ENCODE data around the gene ADAMTS5. TPM values are rescaled to one million over a fixed set of nuclear protein-coding genes. Genes with fewer than 3 reads are reported as not detected.

ADAMTS5 gene
- total RNA-seq, 4 donors from 2014 or later, result 7.2 to 18.8 (median 18.3) TPM

DNA sequence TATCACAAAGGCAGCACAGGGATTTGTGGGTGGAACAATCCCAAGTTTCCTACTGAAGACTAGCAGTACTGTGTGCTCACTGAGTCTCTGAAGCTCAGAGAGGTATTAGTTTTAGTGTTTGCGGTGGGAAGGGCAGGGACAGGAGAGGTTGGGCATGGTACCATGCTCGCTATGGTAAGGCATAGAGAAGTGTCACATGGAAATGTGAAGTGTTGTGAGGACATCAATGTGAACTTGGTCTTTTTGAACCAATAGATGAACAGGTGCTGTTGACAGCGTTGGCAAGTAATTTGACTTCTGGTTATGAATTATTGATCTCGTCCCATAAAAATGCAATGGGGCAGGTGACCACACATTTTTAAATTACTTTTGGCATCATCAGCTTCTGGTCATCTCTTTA, 65.9 kb downstream of the ADAMTS5 start:
- H3K36me3 ChIP-seq, result no peaks in the 10 kb centered on the region
- no peak overlapping the region for H3K4me3 ChIP-seq
- 94% methylated on average over 4 of the region's 4 CpGs for WGBS, 2 donors
- no peak overlapping the region for H3K27ac ChIP-seq
- no peak for DNase-seq (ENCODE audit: low spot score in 2 of 2)
- no peaks in the 10 kb centered on the region for H3K9me3 ChIP-seq
- TF ChIP-seq, protein P1, sequence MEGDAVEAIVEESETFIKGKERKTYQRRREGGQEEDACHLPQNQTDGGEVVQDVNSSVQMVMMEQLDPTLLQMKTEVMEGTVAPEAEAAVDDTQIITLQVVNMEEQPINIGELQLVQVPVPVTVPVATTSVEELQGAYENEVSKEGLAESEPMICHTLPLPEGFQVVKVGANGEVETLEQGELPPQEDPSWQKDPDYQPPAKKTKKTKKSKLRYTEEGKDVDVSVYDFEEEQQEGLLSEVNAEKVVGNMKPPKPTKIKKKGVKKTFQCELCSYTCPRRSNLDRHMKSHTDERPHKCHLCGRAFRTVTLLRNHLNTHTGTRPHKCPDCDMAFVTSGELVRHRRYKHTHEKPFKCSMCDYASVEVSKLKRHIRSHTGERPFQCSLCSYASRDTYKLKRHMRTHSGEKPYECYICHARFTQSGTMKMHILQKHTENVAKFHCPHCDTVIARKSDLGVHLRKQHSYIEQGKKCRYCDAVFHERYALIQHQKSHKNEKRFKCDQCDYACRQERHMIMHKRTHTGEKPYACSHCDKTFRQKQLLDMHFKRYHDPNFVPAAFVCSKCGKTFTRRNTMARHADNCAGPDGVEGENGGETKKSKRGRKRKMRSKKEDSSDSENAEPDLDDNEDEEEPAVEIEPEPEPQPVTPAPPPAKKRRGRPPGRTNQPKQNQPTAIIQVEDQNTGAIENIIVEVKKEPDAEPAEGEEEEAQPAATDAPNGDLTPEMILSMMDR (IDR thresholded peaks at IDR 0.05), result no peak
- no peak for TF ChIP-seq POLR2A (IDR thresholded peaks at IDR 0.05)
- no peak for TF ChIP-seq EP300 (IDR thresholded peaks at IDR 0.05)
- H3K27me3 ChIP-seq, result no peaks in the 10 kb centered on the region
- H3K4me1 ChIP-seq, result no peaks in the 10 kb centered on the region

DNA sequence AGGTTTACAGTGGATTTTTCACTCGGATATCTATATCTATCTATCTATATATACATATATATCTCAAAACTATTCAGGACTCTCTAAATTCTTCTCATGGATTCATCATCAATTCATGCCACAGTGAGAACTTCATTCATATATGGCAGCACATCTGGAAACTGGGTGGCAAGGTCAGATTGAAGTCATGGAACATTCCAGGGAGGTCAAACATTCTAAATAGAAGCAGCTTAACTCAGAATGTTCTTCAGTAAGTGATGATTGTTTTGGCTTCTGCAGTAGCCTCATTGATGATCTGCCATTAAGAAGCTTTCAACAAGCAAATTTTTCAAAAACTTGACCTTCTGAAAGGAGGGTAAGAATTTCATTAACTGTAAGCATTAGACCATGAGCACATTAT, 74.7 kb downstream of the ADAMTS5 start:
- no peak for DNase-seq (ENCODE audit: low spot score in 2 of 2)
- H3K27me3 ChIP-seq, result no peaks in the 10 kb centered on the region
- 30 to 46% methylated on average over 1 of the region's 1 CpG for WGBS, 2 donors
- H3K4me3 ChIP-seq, result no peak overlapping the region
- H3K36me3 ChIP-seq, result no peaks in the 10 kb centered on the region
- no peaks in the 10 kb centered on the region for H3K9me3 ChIP-seq
- H3K4me1 ChIP-seq, result peaks cover 0 to 5% (median 0%) of the 10 kb centered on the region in 4 donors
- TF ChIP-seq POLR2A (IDR thresholded peaks at IDR 0.05) (no peak), EP300 (IDR thresholded peaks at IDR 0.05) (no peak)
- TF ChIP-seq, protein P1 (IDR thresholded peaks at IDR 0.05), result no peak
- H3K27ac ChIP-seq, result no peak overlapping the region

DNA sequence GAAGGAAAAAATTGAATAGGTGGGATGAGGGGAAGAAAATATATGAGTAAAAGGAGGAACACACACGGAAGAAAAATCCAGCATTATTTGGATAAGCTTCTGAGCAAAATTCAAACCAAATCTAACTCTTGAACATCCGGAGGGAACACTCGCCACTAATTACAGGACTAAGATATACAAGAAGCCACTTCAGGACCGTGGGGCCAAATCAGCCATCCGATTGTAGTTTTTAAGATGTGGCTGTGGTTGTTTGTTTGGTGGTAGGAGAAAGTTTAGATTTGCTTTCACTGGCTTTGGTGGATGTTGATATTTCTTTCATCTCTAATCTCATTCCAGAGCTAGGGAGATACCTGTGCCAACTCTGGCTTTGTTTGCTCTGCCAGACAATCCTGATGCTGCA, 78.0 kb downstream of the ADAMTS5 start:
- no peaks in the 10 kb centered on the region for H3K27me3 ChIP-seq
- TF ChIP-seq POLR2A (IDR thresholded peaks at IDR 0.05) (no peak), EP300 (IDR thresholded peaks at IDR 0.05) (no peak)
- TF ChIP-seq, protein P1 (IDR thresholded peaks at IDR 0.05), result no peak
- no peaks in the 10 kb centered on the region for H3K36me3 ChIP-seq
- H3K4me1 ChIP-seq, result peaks cover 0 to 8% (median 0%) of the 10 kb centered on the region in 4 donors
- H3K4me3 ChIP-seq, result no peak overlapping the region
- H3K27ac ChIP-seq, result no peak overlapping the region
- DNase-seq (ENCODE audit: low spot score in 2 of 2), result no peak
- H3K9me3 ChIP-seq, result no peaks in the 10 kb centered on the region
- 57 to 69% methylated on average over 5 of the region's 5 CpGs for WGBS, 2 donors

DNA sequence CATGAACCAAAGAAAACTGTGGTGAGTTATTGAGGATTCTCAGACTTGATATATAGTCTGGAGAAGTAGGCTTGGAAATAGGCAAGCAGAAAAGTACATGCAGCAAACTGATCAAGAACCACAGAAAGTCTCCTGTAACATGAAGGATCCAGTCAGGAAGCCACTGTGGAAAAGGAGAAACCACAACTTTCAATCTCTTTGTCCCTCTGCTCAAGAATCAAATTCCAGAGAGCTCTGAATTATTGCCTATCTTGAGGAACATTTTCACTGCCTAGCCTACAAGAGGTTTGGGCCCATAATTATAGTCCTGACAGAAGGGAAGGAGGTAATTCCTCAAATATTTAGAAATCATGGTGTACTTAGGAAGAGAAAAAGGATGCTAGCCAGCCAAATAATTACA, 78.6 kb downstream of the ADAMTS5 start:
- TF ChIP-seq, protein P1 (IDR thresholded peaks at IDR 0.05), result no peak
- no peak for TF ChIP-seq EP300 (IDR thresholded peaks at IDR 0.05)
- no peak for TF ChIP-seq POLR2A (IDR thresholded peaks at IDR 0.05)
- Histone ChIP-seq H3K27me3 (no peaks in the 10 kb centered on the region), H3K36me3 (no peaks in the 10 kb centered on the region), H3K9me3 (no peaks in the 10 kb centered on the region), H3K4me3 (no peak overlapping the region), H3K4me1 (peaks cover 0 to 10% (median 0%) of the 10 kb centered on the region in 4 donors), H3K27ac (no peak overlapping the region)
- no peak for DNase-seq (ENCODE audit: low spot score in 2 of 2)

DNA sequence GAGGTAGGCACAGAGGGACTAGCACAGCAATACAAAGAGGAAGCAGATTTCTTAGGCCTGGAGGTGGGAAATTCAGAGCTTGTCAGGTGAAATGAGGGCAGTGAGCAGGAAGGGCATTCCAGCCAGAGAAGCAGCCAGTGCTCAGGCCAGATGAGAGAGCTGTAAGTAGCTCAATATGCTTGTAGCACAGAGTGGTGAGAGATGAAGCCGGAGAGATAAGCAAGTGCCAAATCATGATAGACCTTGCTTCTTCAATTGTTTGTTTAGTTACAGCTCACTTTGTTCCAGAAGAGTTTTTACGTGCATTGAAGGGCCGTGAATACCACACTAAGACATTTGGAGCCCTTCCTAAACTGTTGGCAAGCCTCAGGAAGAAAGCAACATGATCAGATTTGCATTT, 79.6 kb downstream of the ADAMTS5 start:
- no peaks in the 10 kb centered on the region for H3K27me3 ChIP-seq
- no peaks in the 10 kb centered on the region for H3K9me3 ChIP-seq
- DNase-seq (ENCODE audit: low spot score in 2 of 2), result no peak
- WGBS, 2 donors, result 57 to 68% methylated on average over 3 of the region's 3 CpGs
- no peak overlapping the region for H3K27ac ChIP-seq
- peaks cover 0 to 10% (median 0%) of the 10 kb centered on the region in 4 donors for H3K4me1 ChIP-seq
- TF ChIP-seq, protein P1 (IDR thresholded peaks at IDR 0.05), result no peak
- TF ChIP-seq POLR2A (IDR thresholded peaks at IDR 0.05) (no peak), EP300 (IDR thresholded peaks at IDR 0.05) (no peak)
- H3K36me3 ChIP-seq, result no peaks in the 10 kb centered on the region
- H3K4me3 ChIP-seq, result no peak overlapping the region

Measured in tibial nerve (tissue), 4 donors.